ENCODE results near the gene SLC25A44. TPM values are rescaled to one million over a fixed set of nuclear protein-coding genes. Genes with fewer than 3 reads are reported as not detected.

SLC25A44 gene
- total and polyA plus RNA-seq, 11 donors: 5.8 to 29.3 (median 20.5) TPM

- TF ChIP-seq CTCF (IDR thresholded peaks at IDR 0.05) (no peak), POLR2A (IDR thresholded peaks at IDR 0.05) (no peak)
- DNase-seq (peak in 1 of 5 donors; percentile 25), ATAC-seq (peak in 2 of 4 donors; percentile 19 to 37)
- H3K36me3 ChIP-seq: peaks cover 0 to 76% (median 47%) of the 10 kb centered on the region in 9 donors
- 75 to 89% (median 86%) methylated on average over 7 of the region's 7 CpGs for WGBS, 4 donors
- intact Hi-C loops (cut with DNase I): no loop called here
- H3K9me3 ChIP-seq: no peaks in the 10 kb centered on the region
- H3K4me3 ChIP-seq: no peak overlapping the region
- peaks cover 0 to 16% (median 0%) of the 10 kb centered on the region in 12 donors for H3K4me1 ChIP-seq
- no peaks in the 10 kb centered on the region for H3K27me3 ChIP-seq
- H3K27ac ChIP-seq: peak overlapping the region in 1 of 12 donors; percentile 42
Measured at GRCh38 chr1:156228501-156228900, 34.6 kb downstream of the SLC25A44 start.

- TF ChIP-seq CTCF (IDR thresholded peaks at IDR 0.05) (no peak), POLR2A (IDR thresholded peaks at IDR 0.05) (no peak)
- no peak overlapping the region for H3K4me3 ChIP-seq
- H3K27me3 ChIP-seq: no peaks in the 10 kb centered on the region
- WGBS, 4 donors: 91 to 96% (median 93%) methylated on average over 11 of the region's 11 CpGs
- H3K36me3 ChIP-seq: peaks cover 0 to 77% (median 53%) of the 10 kb centered on the region in 9 donors
- ATAC-seq (no peak), DNase-seq (peak in 1 of 5 donors; percentile 8)
- intact Hi-C loops (cut with DNase I): no loop called here
- H3K27ac ChIP-seq: peak overlapping the region in 1 of 12 donors; percentile 26
- H3K4me1 ChIP-seq: peaks cover 0 to 13% (median 0%) of the 10 kb centered on the region in 12 donors
- no peaks in the 10 kb centered on the region for H3K9me3 ChIP-seq
Measured at GRCh38 chr1:156229809-156230472, 36.0 kb downstream of the SLC25A44 start.

GRCh38 chr1:156230473-156230837 lies 36.6 kb downstream of the SLC25A44 start:
- DNase-seq (peak in 1 of 5 donors; percentile 1), ATAC-seq (no peak)
- Histone ChIP-seq H3K36me3 (peaks cover 0 to 81% (median 55%) of the 10 kb centered on the region in 9 donors), H3K9me3 (no peaks in the 10 kb centered on the region), H3K27ac (peak overlapping the region in 1 of 12 donors; percentile 26), H3K4me3 (no peak overlapping the region), H3K4me1 (peaks cover 0 to 10% (median 0%) of the 10 kb centered on the region in 12 donors), H3K27me3 (no peaks in the 10 kb centered on the region)
- TF ChIP-seq CTCF (IDR thresholded peaks at IDR 0.05) (no peak), POLR2A (IDR thresholded peaks at IDR 0.05) (no peak)
- 89 to 95% (median 89%) methylated on average over 1 of the region's 1 CpG for WGBS, 4 donors
- intact Hi-C loops (cut with DNase I): no loop called here

- Histone ChIP-seq H3K36me3 (peaks cover 0 to 80% (median 64%) of the 10 kb centered on the region in 9 donors), H3K9me3 (no peaks in the 10 kb centered on the region), H3K27ac (no peak overlapping the region), H3K4me3 (no peak overlapping the region), H3K27me3 (no peaks in the 10 kb centered on the region), H3K4me1 (no peaks in the 10 kb centered on the region)
- TF ChIP-seq CTCF (IDR thresholded peaks at IDR 0.05) (no peak), POLR2A (IDR thresholded peaks at IDR 0.05) (no peak)
- ATAC-seq (no peak), DNase-seq (peak in 1 of 5 donors; percentile 15)
- intact Hi-C loops (cut with DNase I): no loop called here
- 90 to 93% (median 92%) methylated on average over 12 of the region's 12 CpGs for WGBS, 4 donors
Measured at GRCh38 chr1:156232201-156232894, 38.4 kb downstream of the SLC25A44 start.

Data from heart left ventricle (tissue), 16 donors.